SU-DHL-6 (cell line): ENCODE results near the gene CORT.
"Not testable (repeated sequence)": the region's sequence is repeated elsewhere in the genome, so short reads cannot be mapped to it uniquely, and the experiment has no call there.

Source experiments
- H2AFZ ChIP-seq: fragments of 200-600 bp; sonication (generic); 2 replicates; pipeline ENCODE4 v1.6.1; 2014; ENCODE audit warnings: low read depth, mild to moderate bottlenecking, moderate library complexity, mixed read lengths, antibody characterized with exemption, low read length; ENCODE audit not compliant: severe bottlenecking
- H3F3A ChIP-seq: fragments of 200-600 bp; shearing (Covaris generic); 2 replicates; pipeline ENCODE4 v1.6.0; 2016; ENCODE audit warnings: antibody characterized with exemption, mild to moderate bottlenecking; ENCODE audit not compliant: insufficient read depth
- H3K27ac ChIP-seq: fragments of 200-600 bp; sonication (generic); 2 replicates; pipeline ENCODE4 v1.5.1; 2016; ENCODE audit warnings: low read depth, mild to moderate bottlenecking, low read length, moderate library complexity, mixed read lengths
- H3K27me3 ChIP-seq: fragments of 200-600 bp; sonication (generic), shearing (Covaris generic); 2 replicates; pipeline ENCODE4 v1.6.0; 2014; ENCODE audit warnings: mild to moderate bottlenecking, low read length
- H3K36me3 ChIP-seq: fragments of 200-600 bp; sonication (generic); 2 replicates; pipeline ENCODE4 v1.6.1; 2014; ENCODE audit warnings: mild to moderate bottlenecking, low read length, mixed read lengths
- H3K4me2 ChIP-seq: fragments of 300-600, 200-600 bp; shearing (Covaris generic), sonication (generic); 2 replicates; pipeline ENCODE4 v1.6.0; 2014; ENCODE audit warnings: low read length, low read depth, mild to moderate bottlenecking; ENCODE audit not compliant: poor library complexity, severe bottlenecking
- H3K4me3 ChIP-seq: fragments of 200-600 bp; sonication (generic); 2 replicates; pipeline ENCODE4 v1.5.1; 2014; ENCODE audit warnings: antibody characterized with exemption, low read length, mild to moderate bottlenecking, mixed read lengths; ENCODE audit not compliant: insufficient read depth, poor library complexity, severe bottlenecking
- H3K79me2 ChIP-seq: fragments of 200-600 bp; sonication (generic); 2 replicates; pipeline ENCODE4 v1.6.1; 2014; ENCODE audit warnings: mild to moderate bottlenecking, low read length, moderate library complexity; ENCODE audit not compliant: insufficient read depth
- H3K9ac ChIP-seq: fragments of 200-600 bp; sonication (generic); 2 replicates; pipeline ENCODE4 v1.7.0; 2014; ENCODE audit warnings: mild to moderate bottlenecking, low read length
- H3K9me2 ChIP-seq: fragments of 200-600 bp; sonication (generic); replicated peaks from 2 replicates; pipeline ENCODE4 v1.6.1; 2014; ENCODE audit warnings: low read length; ENCODE audit not compliant: insufficient read depth
- H3K9me3 ChIP-seq: fragments of 200-600 bp; sonication (generic); 2 replicates; pipeline ENCODE4 v1.6.1; 2014; ENCODE audit warnings: low read length, mixed read lengths; ENCODE audit not compliant: insufficient read depth
- H4K20me1 ChIP-seq: fragments of 200-600 bp; sonication (generic); 2 replicates; pipeline ENCODE4 v1.6.1; 2014; ENCODE audit warnings: low read depth, mild to moderate bottlenecking, antibody characterized with exemption, low read length, moderate library complexity, mixed read lengths
- EZH2phosphoT487 ChIP-seq: fragments of 200-600 bp; sonication (generic), shearing (Covaris generic); conservative IDR thresholded peaks from 2 replicates; pipeline ENCODE4 v1.6.1; 2018; ENCODE audit warnings: mild to moderate bottlenecking, antibody characterized with exemption, low read length, moderate library complexity, mixed read lengths
- TF ChIP-seq, protein P1 (sequence below): fragments of 200-600 bp; sonication (generic); IDR thresholded peaks from one replicate; pipeline ENCODE4 v1.5.1; 2017; ENCODE audit warnings: antibody characterized with exemption, mild to moderate bottlenecking, low read length, moderate library complexity; ENCODE audit not compliant: insufficient read depth, poor library complexity, severe bottlenecking

Gene CORT

DNA sequence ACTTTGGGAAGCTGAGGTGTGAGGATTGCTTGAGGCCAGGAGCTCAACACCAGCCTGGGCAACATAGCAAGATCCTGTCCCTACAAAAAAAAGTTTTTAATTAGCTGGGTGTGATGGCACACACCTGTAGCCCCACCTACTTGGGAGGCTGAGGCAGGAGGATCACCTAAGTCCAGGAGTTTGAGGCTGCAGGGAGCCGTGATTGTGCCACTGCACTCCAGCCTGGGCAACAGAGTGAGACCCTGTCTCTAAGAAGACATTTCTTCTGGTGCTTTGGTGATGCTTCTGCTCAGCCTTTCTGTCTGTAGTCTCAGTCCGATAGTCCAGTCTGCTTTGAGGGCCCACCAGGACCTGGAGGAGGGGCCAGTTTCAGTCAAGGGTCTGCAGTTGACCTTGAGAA is 42.6 kb upstream of the CORT start:
- Histone ChIP-seq H4K20me1 (no peaks in the 10 kb centered on the region), H2AFZ (no peak overlapping the region), H3K4me3 (no peak overlapping the region), H3K4me2 (no peak overlapping the region), H3K27ac (no peak overlapping the region), H3K9me3 (no peaks in the 10 kb centered on the region), H3K9ac (no peak overlapping the region), H3F3A (no peaks in the 10 kb centered on the region), H3K9me2 (no peaks in the 10 kb centered on the region), H3K27me3 (no peaks in the 10 kb centered on the region), H3K36me3 (peaks cover 15% of the 10 kb centered on the region; the same call in 1 of the 2 replicates), H3K79me2 (no peaks in the 10 kb centered on the region)
- TF ChIP-seq, protein P1, sequence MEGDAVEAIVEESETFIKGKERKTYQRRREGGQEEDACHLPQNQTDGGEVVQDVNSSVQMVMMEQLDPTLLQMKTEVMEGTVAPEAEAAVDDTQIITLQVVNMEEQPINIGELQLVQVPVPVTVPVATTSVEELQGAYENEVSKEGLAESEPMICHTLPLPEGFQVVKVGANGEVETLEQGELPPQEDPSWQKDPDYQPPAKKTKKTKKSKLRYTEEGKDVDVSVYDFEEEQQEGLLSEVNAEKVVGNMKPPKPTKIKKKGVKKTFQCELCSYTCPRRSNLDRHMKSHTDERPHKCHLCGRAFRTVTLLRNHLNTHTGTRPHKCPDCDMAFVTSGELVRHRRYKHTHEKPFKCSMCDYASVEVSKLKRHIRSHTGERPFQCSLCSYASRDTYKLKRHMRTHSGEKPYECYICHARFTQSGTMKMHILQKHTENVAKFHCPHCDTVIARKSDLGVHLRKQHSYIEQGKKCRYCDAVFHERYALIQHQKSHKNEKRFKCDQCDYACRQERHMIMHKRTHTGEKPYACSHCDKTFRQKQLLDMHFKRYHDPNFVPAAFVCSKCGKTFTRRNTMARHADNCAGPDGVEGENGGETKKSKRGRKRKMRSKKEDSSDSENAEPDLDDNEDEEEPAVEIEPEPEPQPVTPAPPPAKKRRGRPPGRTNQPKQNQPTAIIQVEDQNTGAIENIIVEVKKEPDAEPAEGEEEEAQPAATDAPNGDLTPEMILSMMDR, result no peak
- TF ChIP-seq EZH2phosphoT487, result no peak

- Histone ChIP-seq H3K4me3 (no peak overlapping the region), H3K27me3 (no peaks in the 10 kb centered on the region), H3K9me2 (no peaks in the 10 kb centered on the region), H3K9me3 (no peaks in the 10 kb centered on the region), H3F3A (no peaks in the 10 kb centered on the region), H4K20me1 (no peaks in the 10 kb centered on the region), H3K36me3 (peaks cover 16% of the 10 kb centered on the region; the same call in 1 of the 2 replicates), H3K4me2 (no peak overlapping the region), H3K79me2 (no peaks in the 10 kb centered on the region), H3K27ac (no peak overlapping the region), H3K9ac (no peak overlapping the region), H2AFZ (no peak overlapping the region)
- TF ChIP-seq, protein P1, result no peak
Measured at GRCh38 chr1:10415211-10415930, 34.5 kb upstream of the CORT start.

GRCh38 chr1:10415967-10416366 is 33.9 kb upstream of the CORT start:
- H3K27ac ChIP-seq, H3K27me3 ChIP-seq, H3K4me3 ChIP-seq, H3K4me2 ChIP-seq, H4K20me1 ChIP-seq, H3K9me3 ChIP-seq, H3K79me2 ChIP-seq, H3K9me2 ChIP-seq, H3F3A ChIP-seq, H2AFZ ChIP-seq, H3K9ac ChIP-seq: not testable (repeated sequence)
- peaks cover 16% of the 10 kb centered on the region; the same call in 1 of the 2 replicates for H3K36me3 ChIP-seq

GRCh38 chr1:10418741-10419140 is 31.1 kb upstream of the CORT start:
- H3K4me3 ChIP-seq, H4K20me1 ChIP-seq, H3K27ac ChIP-seq, H3F3A ChIP-seq, H3K9ac ChIP-seq, H3K79me2 ChIP-seq, H3K9me2 ChIP-seq, H3K27me3 ChIP-seq, H3K36me3 ChIP-seq, H3K9me3 ChIP-seq, H2AFZ ChIP-seq, H3K4me2 ChIP-seq: not testable (repeated sequence)
